HepG2 (cell line): ENCODE measurements around the gene FUT6. TPM values are rescaled to one million over a fixed set of nuclear protein-coding genes. Genes with fewer than 3 reads are reported as not detected.

Source experiments
- EP300 ChIP-seq, 3 experiments: sonication (generic) in 1 of 3; formaldehyde crosslinking in 1 of 3; IDR thresholded peaks; 2 replicates each; pipeline versions ENCODE4 v1.5.1 to v1.6.1; 2011 to 2020; ENCODE audit warnings: low read depth in 2 of 3, low read length in 2 of 3, borderline replicate concordance in 1 of 3, improper control_type of control experiment in 1 of 3, mild to moderate bottlenecking in 1 of 3, missing genetic modification reagents in 1 of 3, moderate library complexity in 1 of 3
- FOXP1 ChIP-seq, 2 experiments: fragments of 450-650 bp in 1 of 2; IDR thresholded peaks; 2 replicates each; pipeline ENCODE4 v1.6.1; 2017 to 2018; ENCODE audit warnings: antibody characterized with exemption in 1 of 2
- GABPB1 ChIP-seq: IDR thresholded peaks from 2 replicates; pipeline ENCODE4 v1.6.1; 2016; ENCODE audit warnings: mild to moderate bottlenecking, missing genetic modification reagents, moderate library complexity, missing compliant biosample characterization
- HNRNPK ChIP-seq: fragments of 200-400 bp; formaldehyde crosslinking; IDR thresholded peaks from 2 replicates; pipeline ENCODE4 v1.6.1; 2018; ENCODE audit warnings: low read length, low read depth, moderate library complexity, mild to moderate bottlenecking; ENCODE audit not compliant: poor library complexity, severe bottlenecking
- MEIS2 ChIP-seq: sonication (generic); formaldehyde crosslinking; IDR thresholded peaks from 2 replicates; pipeline ENCODE4 v1.9.0; 2021; ENCODE audit warnings: mild to moderate bottlenecking, missing genetic modification reagents
- NBN ChIP-seq: fragments of 450-650 bp; conservative IDR thresholded peaks from 2 replicates; pipeline ENCODE4 v1.6.1; 2017
- SOX13 ChIP-seq, 3 experiments: fragments of 450-650 bp in 1 of 3; sonication (generic) in 1 of 3; formaldehyde crosslinking in 1 of 3; IDR thresholded peaks in 2 of 3; conservative IDR thresholded peaks in 1 of 3; 2 replicates each; pipeline versions ENCODE4 v1.5.0 to v1.6.1; 2016 to 2020; ENCODE audit warnings: antibody characterized with exemption in 1 of 3, mild to moderate bottlenecking in 1 of 3, missing compliant biosample characterization in 1 of 3, missing genetic modification reagents in 1 of 3, moderate library complexity in 1 of 3
- TEAD3 ChIP-seq: optimal IDR thresholded peaks from 2 replicates; pipeline ENCODE3; 2016; ENCODE audit warnings: borderline replicate concordance
- TMF1 ChIP-seq: sonication (generic); formaldehyde crosslinking; IDR thresholded peaks from 2 replicates; pipeline ENCODE4 v1.8.1; 2022; ENCODE audit warnings: low read depth, missing genetic modification reagents
- YEATS4 ChIP-seq: sonication (generic); formaldehyde crosslinking; IDR thresholded peaks from 2 replicates; pipeline ENCODE4 v1.4.0; 2020; ENCODE audit warnings: missing genetic modification reagents, borderline replicate concordance
- ZNF317 ChIP-seq: sonication (generic); formaldehyde crosslinking; IDR thresholded peaks from 2 replicates; pipeline ENCODE4 v1.5.0; 2020; ENCODE audit warnings: mild to moderate bottlenecking, missing genetic modification reagents
- ZNF569 ChIP-seq: sonication (generic); formaldehyde crosslinking; IDR thresholded peaks from 2 replicates; pipeline ENCODE4 v1.5.0; 2020; ENCODE audit warnings: mild to moderate bottlenecking, missing genetic modification reagents, moderate library complexity, borderline replicate concordance
- polyA plus RNA-seq, 8 experiments: library from polyadenylated mRNA; depleted of rRNA in 3 of 8; stranded (reverse) in 7 of 8; unstranded in 1 of 8; fragments of >200 nt; fragmentation: Illumina TruSeq in 4 of 8; extraction: Trizol in 4 of 8; gene quantifications; 2 replicates each; pipeline versions ENCODE4 v1.2.1 to v1.2.3, GENCODE V29; 2011 to 2016; ENCODE audit warnings: low read depth in 4 of 8, missing spikeins in 1 of 8, mixed read lengths in 1 of 8; ENCODE audit not compliant: insufficient read depth in 1 of 8
- total RNA-seq, 5 experiments: library from RNA; depleted of rRNA; stranded (reverse); fragments of >200 nt; fragmentation: Illumina TruSeq; extraction: Trizol; gene quantifications; 2 replicates each; pipeline ENCODE4 v1.2.3, GENCODE V29; 2016; ENCODE audit warnings: low read depth in 1 of 5
- TF ChIP-seq, protein P1 (sequence below): IDR thresholded peaks from 2 replicates; pipeline ENCODE4 v1.6.1; 2016; ENCODE audit warnings: missing biosample characterization, missing genetic modification reagents, low read depth
- TF ChIP-seq, protein P2 (sequence below): sonication (generic); formaldehyde crosslinking; IDR thresholded peaks from 2 replicates; pipeline ENCODE4 v1.5.1; 2020; ENCODE audit warnings: mild to moderate bottlenecking, missing genetic modification reagents, borderline replicate concordance
- TF ChIP-seq, protein P3 (sequence below): IDR thresholded peaks from 2 replicates; pipeline ENCODE4 v1.6.1; 2016; ENCODE audit warnings: missing compliant biosample characterization, missing genetic modification reagents, borderline replicate concordance

Gene FUT6
- total and polyA plus RNA-seq, 2 of the 13 experiments (the other 11 are each of a cell fraction or from before 2014, with no cell fraction given) = 8.2 to 27.7 TPM

DNA sequence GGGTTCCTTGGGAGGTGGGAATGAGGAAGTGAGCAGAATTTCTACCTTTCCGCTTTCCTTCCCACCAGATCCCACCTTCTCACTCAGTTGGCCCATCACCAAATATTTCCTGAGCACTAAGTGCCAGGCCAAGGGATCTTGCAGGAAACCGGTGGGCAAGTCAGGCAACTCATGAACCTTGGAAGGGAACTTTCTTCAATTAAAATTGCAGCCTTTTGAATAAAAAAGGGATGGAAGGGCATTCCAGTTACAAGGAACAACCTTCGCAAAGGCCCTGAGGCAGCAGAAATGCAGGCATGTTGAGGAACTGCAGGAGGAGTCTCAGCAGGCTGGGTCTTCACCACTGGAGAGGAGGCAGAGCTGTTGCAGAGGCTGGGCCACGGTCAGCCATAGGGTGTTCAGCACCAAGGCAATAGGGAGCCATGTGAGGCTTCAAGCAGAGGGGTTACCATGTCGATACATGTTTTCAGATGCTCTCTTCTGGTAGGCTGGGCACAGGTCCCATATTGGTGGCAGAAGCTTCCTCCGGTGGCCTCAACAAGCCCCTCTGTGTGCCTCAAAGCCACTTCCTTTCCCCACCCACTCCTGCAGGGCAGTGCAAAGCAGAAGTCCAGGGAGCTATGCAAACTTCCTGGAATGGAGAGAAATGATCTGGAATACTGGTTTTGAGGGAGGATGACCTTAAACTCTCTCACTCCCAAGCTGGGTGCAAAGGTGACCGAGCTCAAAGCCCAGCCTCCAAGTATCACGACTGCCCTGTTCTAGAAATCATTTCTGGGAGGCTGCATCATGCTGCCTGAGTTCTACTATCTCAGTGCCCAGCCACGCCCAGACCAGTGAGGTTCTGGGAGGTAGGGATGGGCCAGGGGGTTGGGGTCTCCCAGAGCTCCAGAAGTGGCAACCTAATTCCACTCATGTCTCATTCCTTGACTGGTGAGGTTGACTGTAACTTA is at the start of gene FUT6 (continued):
- TF ChIP-seq EP300 (IDR thresholded peaks at IDR 0.05; ENCODE audit: low read depth in 2 of 2, low read length in 2 of 2) (0 out of 4 replicates have a peak, but pooled peaks of 1 of the 2 experiments have one; percentile 55), EP300 (CRISPR knock-in tag; IDR thresholded peaks at IDR 0.05; ENCODE audit: borderline replicate concordance) (peak; percentile 16; the same call in 1 of the 2 replicates), NBN (no peak), HNRNPK (no peak), MEIS2 (CRISPR knock-in tag) (peak; percentile 37; the same call in 1 of the 2 replicates), FOXP1 (IDR thresholded peaks at IDR 0.05) (no peak), FOXP1 (CRISPR knock-in tag; IDR thresholded peaks at IDR 0.05) (0 out of 2 replicates have a peak, but pooled peaks have one; percentile 6), SOX13 (IDR thresholded peaks at IDR 0.05) (no peak), SOX13 (CRISPR knock-in tag; conservative IDR thresholded peaks at IDR 0.05 in 1 of 2, IDR thresholded peaks at IDR 0.05 in 1 of 2) (peak in 1 of 2 experiments; percentile 48; a peak in 2 of 4 replicates), TEAD3 (CRISPR knock-in tag) (peak; percentile 74), ZNF317 (CRISPR knock-in tag) (peak; percentile 56), TMF1 (CRISPR knock-in tag) (no peak), ZNF569 (CRISPR knock-in tag) (peak; percentile 35; the same call in 1 of the 2 replicates), YEATS4 (no peak), GABPB1 (CRISPR knock-in tag) (peak; percentile 37)
- TF ChIP-seq, protein P1, sequence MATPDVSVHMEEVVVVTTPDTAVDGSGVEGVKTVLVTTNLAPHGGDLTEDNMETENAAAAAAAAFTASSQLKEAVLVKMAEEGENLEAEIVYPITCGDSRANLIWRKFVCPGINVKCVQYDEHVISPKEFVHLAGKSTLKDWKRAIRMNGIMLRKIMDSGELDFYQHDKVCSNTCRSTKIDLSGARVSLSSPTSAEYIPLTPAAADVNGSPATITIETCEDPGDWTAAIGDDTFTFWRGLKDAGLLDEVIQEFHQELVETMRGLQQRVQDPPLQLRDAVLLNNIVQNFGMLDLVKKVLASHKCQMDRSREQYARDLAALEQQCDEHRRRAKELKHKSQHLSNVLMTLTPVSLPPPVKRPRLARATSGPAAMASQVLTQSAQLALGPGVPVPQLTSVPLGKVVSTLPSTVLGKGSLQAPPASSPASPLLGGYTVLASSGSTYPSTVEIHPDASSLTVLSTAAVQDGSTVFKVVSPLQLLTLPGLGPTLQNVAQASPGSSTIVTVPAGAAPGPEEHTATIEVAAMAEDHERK (CRISPR knock-in tag) = no peak
- TF ChIP-seq, protein P2, sequence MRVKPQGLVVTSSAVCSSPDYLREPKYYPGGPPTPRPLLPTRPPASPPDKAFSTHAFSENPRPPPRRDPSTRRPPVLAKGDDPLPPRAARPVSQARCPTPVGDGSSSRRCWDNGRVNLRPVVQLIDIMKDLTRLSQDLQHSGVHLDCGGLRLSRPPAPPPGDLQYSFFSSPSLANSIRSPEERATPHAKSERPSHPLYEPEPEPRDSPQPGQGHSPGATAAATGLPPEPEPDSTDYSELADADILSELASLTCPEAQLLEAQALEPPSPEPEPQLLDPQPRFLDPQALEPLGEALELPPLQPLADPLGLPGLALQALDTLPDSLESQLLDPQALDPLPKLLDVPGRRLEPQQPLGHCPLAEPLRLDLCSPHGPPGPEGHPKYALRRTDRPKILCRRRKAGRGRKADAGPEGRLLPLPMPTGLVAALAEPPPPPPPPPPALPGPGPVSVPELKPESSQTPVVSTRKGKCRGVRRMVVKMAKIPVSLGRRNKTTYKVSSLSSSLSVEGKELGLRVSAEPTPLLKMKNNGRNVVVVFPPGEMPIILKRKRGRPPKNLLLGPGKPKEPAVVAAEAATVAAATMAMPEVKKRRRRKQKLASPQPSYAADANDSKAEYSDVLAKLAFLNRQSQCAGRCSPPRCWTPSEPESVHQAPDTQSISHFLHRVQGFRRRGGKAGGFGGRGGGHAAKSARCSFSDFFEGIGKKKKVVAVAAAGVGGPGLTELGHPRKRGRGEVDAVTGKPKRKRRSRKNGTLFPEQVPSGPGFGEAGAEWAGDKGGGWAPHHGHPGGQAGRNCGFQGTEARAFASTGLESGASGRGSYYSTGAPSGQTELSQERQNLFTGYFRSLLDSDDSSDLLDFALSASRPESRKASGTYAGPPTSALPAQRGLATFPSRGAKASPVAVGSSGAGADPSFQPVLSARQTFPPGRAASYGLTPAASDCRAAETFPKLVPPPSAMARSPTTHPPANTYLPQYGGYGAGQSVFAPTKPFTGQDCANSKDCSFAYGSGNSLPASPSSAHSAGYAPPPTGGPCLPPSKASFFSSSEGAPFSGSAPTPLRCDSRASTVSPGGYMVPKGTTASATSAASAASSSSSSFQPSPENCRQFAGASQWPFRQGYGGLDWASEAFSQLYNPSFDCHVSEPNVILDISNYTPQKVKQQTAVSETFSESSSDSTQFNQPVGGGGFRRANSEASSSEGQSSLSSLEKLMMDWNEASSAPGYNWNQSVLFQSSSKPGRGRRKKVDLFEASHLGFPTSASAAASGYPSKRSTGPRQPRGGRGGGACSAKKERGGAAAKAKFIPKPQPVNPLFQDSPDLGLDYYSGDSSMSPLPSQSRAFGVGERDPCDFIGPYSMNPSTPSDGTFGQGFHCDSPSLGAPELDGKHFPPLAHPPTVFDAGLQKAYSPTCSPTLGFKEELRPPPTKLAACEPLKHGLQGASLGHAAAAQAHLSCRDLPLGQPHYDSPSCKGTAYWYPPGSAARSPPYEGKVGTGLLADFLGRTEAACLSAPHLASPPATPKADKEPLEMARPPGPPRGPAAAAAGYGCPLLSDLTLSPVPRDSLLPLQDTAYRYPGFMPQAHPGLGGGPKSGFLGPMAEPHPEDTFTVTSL (CRISPR knock-in tag) = peak; percentile 71
- TF ChIP-seq, protein P3, sequence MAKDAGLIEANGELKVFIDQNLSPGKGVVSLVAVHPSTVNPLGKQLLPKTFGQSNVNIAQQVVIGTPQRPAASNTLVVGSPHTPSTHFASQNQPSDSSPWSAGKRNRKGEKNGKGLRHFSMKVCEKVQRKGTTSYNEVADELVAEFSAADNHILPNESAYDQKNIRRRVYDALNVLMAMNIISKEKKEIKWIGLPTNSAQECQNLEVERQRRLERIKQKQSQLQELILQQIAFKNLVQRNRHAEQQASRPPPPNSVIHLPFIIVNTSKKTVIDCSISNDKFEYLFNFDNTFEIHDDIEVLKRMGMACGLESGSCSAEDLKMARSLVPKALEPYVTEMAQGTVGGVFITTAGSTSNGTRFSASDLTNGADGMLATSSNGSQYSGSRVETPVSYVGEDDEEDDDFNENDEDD (CRISPR knock-in tag) = 0 out of 2 replicates have a peak, but pooled peaks have one; percentile 15
